HEK293 (cell line): ENCODE measurements around the gene INPP5F.

ENCODE experiments used
- BCL11A ChIP-seq: fragments of 450-650 bp; formaldehyde crosslinking; IDR thresholded peaks from 2 replicates; pipeline ENCODE4 v1.5.1; 2016; ENCODE audit warnings: low read depth, missing biosample characterization, missing genetic modification characterization
- BCL11B ChIP-seq: fragments of 450-650 bp; formaldehyde crosslinking; IDR thresholded peaks from 2 replicates; pipeline ENCODE4 v1.5.1; 2016; ENCODE audit warnings: low read depth, missing biosample characterization, missing genetic modification characterization
- EGR2 ChIP-seq: fragments of 450-650 bp; formaldehyde crosslinking; IDR thresholded peaks from 2 replicates; pipeline ENCODE4 v1.5.1; 2016; ENCODE audit warnings: low read depth, missing biosample characterization, missing genetic modification characterization
- GLI4 ChIP-seq: fragments of 450-650 bp; formaldehyde crosslinking; IDR thresholded peaks from 2 replicates; pipeline ENCODE4 v1.5.1; 2016; ENCODE audit warnings: missing biosample characterization, missing genetic modification characterization
- GLIS2 ChIP-seq: fragments of 450-650 bp; formaldehyde crosslinking; IDR thresholded peaks from 2 replicates; pipeline ENCODE4 v1.5.1; 2016; ENCODE audit warnings: missing biosample characterization, missing genetic modification characterization
- KLF8 ChIP-seq: fragments of 450-650 bp; formaldehyde crosslinking; IDR thresholded peaks from 2 replicates; pipeline ENCODE4 v1.5.1; 2016; ENCODE audit warnings: missing biosample characterization, missing genetic modification characterization
- SCRT2 ChIP-seq: fragments of 450-650 bp; formaldehyde crosslinking; IDR thresholded peaks from 2 replicates; pipeline ENCODE4 v1.5.1; 2016; ENCODE audit warnings: missing biosample characterization, missing genetic modification characterization
- ZBTB8A ChIP-seq: fragments of 450-650 bp; formaldehyde crosslinking; IDR thresholded peaks from 2 replicates; pipeline ENCODE4 v1.5.1; 2016; ENCODE audit warnings: missing biosample characterization, missing genetic modification characterization
- ZFP3 ChIP-seq: fragments of 450-650 bp; formaldehyde crosslinking; IDR thresholded peaks from 2 replicates; pipeline ENCODE4 v1.5.1; 2016; ENCODE audit warnings: low read depth, missing biosample characterization, missing genetic modification characterization
- ZFP41 ChIP-seq: fragments of 450-650 bp; formaldehyde crosslinking; IDR thresholded peaks from 2 replicates; pipeline ENCODE4 v1.5.1; 2016; ENCODE audit warnings: missing biosample characterization, missing genetic modification characterization, borderline replicate concordance
- ZFP69B ChIP-seq: fragments of 450-650 bp; formaldehyde crosslinking; IDR thresholded peaks from 2 replicates; pipeline ENCODE4 v1.5.1; 2016; ENCODE audit warnings: missing biosample characterization, missing genetic modification characterization
- ZNF132 ChIP-seq: fragments of 450-650 bp; formaldehyde crosslinking; IDR thresholded peaks from 2 replicates; pipeline ENCODE4 v1.5.1; 2017; ENCODE audit warnings: missing biosample characterization, missing genetic modification characterization, borderline replicate concordance
- ZNF19 ChIP-seq: fragments of 450-650 bp; formaldehyde crosslinking; IDR thresholded peaks from 2 replicates; pipeline ENCODE4; 2016; ENCODE audit warnings: missing biosample characterization, missing genetic modification characterization, low read depth
- ZNF2 ChIP-seq: fragments of 450-650 bp; formaldehyde crosslinking; IDR thresholded peaks from 2 replicates; pipeline ENCODE4 v1.5.1; 2016; ENCODE audit warnings: missing biosample characterization, missing genetic modification characterization
- ZNF202 ChIP-seq: fragments of 450-650 bp; formaldehyde crosslinking; IDR thresholded peaks from 2 replicates; pipeline ENCODE4 v1.5.1; 2016; ENCODE audit warnings: missing biosample characterization, missing genetic modification characterization, borderline replicate concordance
- ZNF266 ChIP-seq: fragments of 450-650 bp; formaldehyde crosslinking; IDR thresholded peaks from 2 replicates; pipeline ENCODE4 v1.5.1; 2016; ENCODE audit warnings: missing biosample characterization, missing genetic modification characterization, low read depth
- ZNF302 ChIP-seq: fragments of 450-650 bp; formaldehyde crosslinking; IDR thresholded peaks from 2 replicates; pipeline ENCODE4 v1.5.1; 2016; ENCODE audit warnings: missing biosample characterization, missing genetic modification characterization, low read depth
- ZNF335 ChIP-seq: fragments of 450-650 bp; formaldehyde crosslinking; conservative IDR thresholded peaks from 2 replicates; pipeline ENCODE4 v1.5.1; 2016; ENCODE audit warnings: missing biosample characterization, missing genetic modification characterization
- ZNF473 ChIP-seq: fragments of 450-650 bp; formaldehyde crosslinking; IDR thresholded peaks from 2 replicates; pipeline ENCODE4 v1.5.1; 2017; ENCODE audit warnings: missing biosample characterization, missing genetic modification characterization
- ZNF521 ChIP-seq: fragments of 450-650 bp; formaldehyde crosslinking; IDR thresholded peaks from 2 replicates; pipeline ENCODE4 v1.5.1; 2017; ENCODE audit warnings: missing biosample characterization, mild to moderate bottlenecking, missing genetic modification characterization
- ZNF560 ChIP-seq: fragments of 450-650 bp; formaldehyde crosslinking; IDR thresholded peaks from 2 replicates; pipeline ENCODE4 v1.5.1; 2017; ENCODE audit warnings: missing biosample characterization, missing genetic modification characterization, borderline replicate concordance
- ZNF561 ChIP-seq: fragments of 450-650 bp; IDR thresholded peaks from 2 replicates; pipeline ENCODE4 v1.5.1; 2018; ENCODE audit warnings: missing biosample characterization, missing genetic modification characterization, borderline replicate concordance
- ZNF571 ChIP-seq: fragments of 450-650 bp; formaldehyde crosslinking; IDR thresholded peaks from 2 replicates; pipeline ENCODE4 v1.5.0; 2017; ENCODE audit warnings: missing biosample characterization, missing genetic modification characterization
- ZNF670 ChIP-seq: fragments of 450-650 bp; formaldehyde crosslinking; IDR thresholded peaks from 2 replicates; pipeline ENCODE4 v1.5.1; 2016; ENCODE audit warnings: missing biosample characterization, missing genetic modification characterization, low read depth
- ZNF747 ChIP-seq: fragments of 450-650 bp; formaldehyde crosslinking; IDR thresholded peaks from 2 replicates; pipeline ENCODE4 v1.5.1; 2016; ENCODE audit warnings: missing biosample characterization, missing genetic modification characterization
- ZNF76 ChIP-seq: fragments of 450-650 bp; formaldehyde crosslinking; IDR thresholded peaks from 2 replicates; pipeline ENCODE4; 2016; ENCODE audit warnings: low read depth, missing biosample characterization, missing genetic modification characterization, borderline replicate concordance
- ZNF768 ChIP-seq: fragments of 450-650 bp; formaldehyde crosslinking; IDR thresholded peaks from 2 replicates; pipeline ENCODE4 v1.5.1; 2018; ENCODE audit warnings: missing biosample characterization, mild to moderate bottlenecking, missing genetic modification characterization
- ZNF792 ChIP-seq: fragments of 450-650 bp; formaldehyde crosslinking; IDR thresholded peaks from 2 replicates; pipeline ENCODE4 v1.5.1; 2016; ENCODE audit warnings: missing biosample characterization, missing genetic modification characterization
- TF ChIP-seq, protein P1 (sequence below): fragments of 450-650 bp; formaldehyde crosslinking; IDR thresholded peaks from 2 replicates; pipeline ENCODE4 v1.5.1; 2016; ENCODE audit warnings: missing biosample characterization, missing genetic modification characterization
- TF ChIP-seq, protein P2 (sequence below): fragments of 450-650 bp; formaldehyde crosslinking; IDR thresholded peaks from 2 replicates; pipeline ENCODE4 v1.5.1; 2016; ENCODE audit warnings: missing biosample characterization, missing genetic modification characterization
- TF ChIP-seq, protein P3 (sequence below): fragments of 450-650 bp; formaldehyde crosslinking; IDR thresholded peaks from 2 replicates; pipeline ENCODE4 v1.5.1; 2016; ENCODE audit warnings: missing biosample characterization, missing genetic modification characterization
- TF ChIP-seq, protein P4 (sequence below): fragments of 450-650 bp; formaldehyde crosslinking; IDR thresholded peaks from 2 replicates; pipeline ENCODE4 v1.5.1; 2017; ENCODE audit warnings: missing biosample characterization, missing genetic modification characterization
- TF ChIP-seq, protein P5 (sequence below): fragments of 450-650 bp; IDR thresholded peaks from 2 replicates; pipeline ENCODE4 v1.5.1; 2018; ENCODE audit warnings: missing biosample characterization, mild to moderate bottlenecking, missing genetic modification characterization

INPP5F gene

DNA sequence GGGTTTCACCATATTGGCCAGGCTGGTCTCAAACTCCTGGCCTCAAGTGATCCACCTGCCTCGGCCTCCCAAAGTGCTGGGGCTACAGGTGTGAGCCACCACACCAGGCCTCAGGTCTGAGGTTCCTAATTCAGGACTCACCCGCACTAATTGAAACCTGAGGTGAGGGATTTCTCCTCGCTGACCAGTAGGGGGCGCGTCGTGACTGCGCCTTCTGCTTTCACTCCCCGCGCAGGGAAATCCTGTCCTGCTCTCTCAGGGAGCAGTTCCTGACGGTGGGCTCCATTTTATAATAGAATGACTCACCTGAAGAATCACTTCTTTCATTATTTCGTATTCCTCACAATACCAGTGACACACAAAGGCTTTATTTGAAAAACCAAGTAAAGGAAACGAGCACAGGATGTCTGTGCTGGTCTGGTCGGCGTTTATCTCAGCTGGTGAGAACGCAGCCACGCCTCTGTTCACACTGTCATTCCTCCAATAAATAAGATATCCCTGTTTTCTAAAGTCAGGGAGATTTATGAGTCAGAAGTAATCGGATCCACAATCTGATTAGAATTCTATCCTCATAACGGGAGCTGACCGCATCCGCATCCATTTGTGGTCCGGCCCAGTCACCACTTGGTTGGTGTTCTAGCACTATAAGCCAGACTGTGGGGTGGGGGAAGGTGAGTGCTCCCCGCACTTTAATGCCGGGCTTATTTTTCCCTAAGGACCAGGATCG lies 39.2 kb upstream of the INPP5F start (continued):
- TF ChIP-seq KLF8 (0 out of 2 replicates have a peak, but pooled peaks have one; percentile 42), ZNF561 (peak; percentile 72; the same call in 1 of the 2 replicates), BCL11B (tag by site-specific recombination) (no peak), ZNF521 (tag by site-specific recombination) (no peak), ZNF19 (tag by site-specific recombination) (no peak), ZBTB8A (tag by site-specific recombination) (no peak), ZNF747 (tag by site-specific recombination) (no peak), ZNF335 (tag by site-specific recombination) (no peak), ZNF132 (tag by site-specific recombination) (no peak), ZNF76 (no peak), BCL11A (tag by site-specific recombination) (no peak), ZNF768 (tag by site-specific recombination) (0 out of 2 replicates have a peak, but pooled peaks have one; percentile 10), GLI4 (tag by site-specific recombination) (no peak), ZFP41 (tag by site-specific recombination) (no peak), GLIS2 (tag by site-specific recombination) (peak; percentile 34; the same call in 1 of the 2 replicates), ZNF670 (tag by site-specific recombination) (no peak), ZNF792 (tag by site-specific recombination) (no peak), ZNF266 (tag by site-specific recombination) (no peak), SCRT2 (tag by site-specific recombination) (peak; percentile 91), ZFP3 (no peak), ZNF473 (tag by site-specific recombination) (no peak), ZNF571 (tag by site-specific recombination) (no peak), EGR2 (tag by site-specific recombination) (no peak), ZNF302 (tag by site-specific recombination) (no peak), ZNF560 (tag by site-specific recombination) (no peak), ZFP69B (tag by site-specific recombination) (peak; percentile 44; the same call in 1 of the 2 replicates), ZNF2 (tag by site-specific recombination) (peak; percentile 77), ZNF202 (tag by site-specific recombination) (no peak)
- TF ChIP-seq, protein P1, sequence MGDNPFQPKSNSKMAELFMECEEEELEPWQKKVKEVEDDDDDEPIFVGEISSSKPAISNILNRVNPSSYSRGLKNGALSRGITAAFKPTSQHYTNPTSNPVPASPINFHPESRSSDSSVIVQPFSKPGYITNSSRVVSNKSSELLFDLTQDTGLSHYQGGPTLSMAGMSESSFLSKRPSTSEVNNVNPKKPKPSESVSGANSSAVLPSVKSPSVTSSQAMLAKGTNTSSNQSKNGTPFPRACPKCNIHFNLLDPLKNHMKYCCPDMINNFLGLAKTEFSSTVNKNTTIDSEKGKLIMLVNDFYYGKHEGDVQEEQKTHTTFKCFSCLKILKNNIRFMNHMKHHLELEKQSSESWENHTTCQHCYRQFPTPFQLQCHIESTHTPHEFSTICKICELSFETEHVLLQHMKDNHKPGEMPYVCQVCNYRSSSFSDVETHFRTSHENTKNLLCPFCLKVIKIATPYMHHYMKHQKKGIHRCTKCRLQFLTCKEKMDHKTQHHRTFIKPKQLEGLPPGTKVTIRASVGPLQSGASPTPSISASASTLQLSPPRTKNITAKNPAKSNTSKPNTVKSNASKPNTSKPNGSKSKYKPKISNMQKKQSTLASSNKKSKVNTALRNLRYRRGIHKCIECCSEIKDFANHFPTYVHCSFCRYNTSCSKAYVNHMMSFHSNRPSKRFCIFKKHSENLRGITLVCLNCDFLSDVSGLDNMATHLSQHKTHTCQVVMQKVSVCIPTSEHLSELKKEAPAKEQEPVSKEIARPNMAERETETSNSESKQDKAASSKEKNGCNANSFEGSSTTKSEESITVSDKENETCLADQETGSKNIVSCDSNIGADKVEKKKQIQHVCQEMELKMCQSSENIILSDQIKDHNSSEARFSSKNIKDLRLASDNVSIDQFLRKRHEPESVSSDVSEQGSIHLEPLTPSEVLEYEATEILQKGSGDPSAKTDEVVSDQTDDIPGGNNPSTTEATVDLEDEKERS (tag by site-specific recombination) = peak; percentile 8; the same call in 1 of the 2 replicates
- TF ChIP-seq, protein P2, sequence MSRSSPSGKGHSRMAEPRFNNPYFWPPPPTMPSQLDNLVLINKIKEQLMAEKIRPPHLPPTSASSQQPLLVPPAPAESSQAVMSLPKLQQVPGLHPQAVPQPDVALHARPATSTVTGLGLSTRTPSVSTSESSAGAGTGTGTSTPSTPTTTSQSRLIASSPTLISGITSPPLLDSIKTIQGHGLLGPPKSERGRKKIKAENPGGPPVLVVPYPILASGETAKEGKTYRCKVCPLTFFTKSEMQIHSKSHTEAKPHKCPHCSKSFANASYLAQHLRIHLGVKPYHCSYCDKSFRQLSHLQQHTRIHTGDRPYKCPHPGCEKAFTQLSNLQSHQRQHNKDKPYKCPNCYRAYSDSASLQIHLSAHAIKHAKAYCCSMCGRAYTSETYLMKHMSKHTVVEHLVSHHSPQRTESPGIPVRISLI (tag by site-specific recombination) = no peak
- TF ChIP-seq, protein P3, sequence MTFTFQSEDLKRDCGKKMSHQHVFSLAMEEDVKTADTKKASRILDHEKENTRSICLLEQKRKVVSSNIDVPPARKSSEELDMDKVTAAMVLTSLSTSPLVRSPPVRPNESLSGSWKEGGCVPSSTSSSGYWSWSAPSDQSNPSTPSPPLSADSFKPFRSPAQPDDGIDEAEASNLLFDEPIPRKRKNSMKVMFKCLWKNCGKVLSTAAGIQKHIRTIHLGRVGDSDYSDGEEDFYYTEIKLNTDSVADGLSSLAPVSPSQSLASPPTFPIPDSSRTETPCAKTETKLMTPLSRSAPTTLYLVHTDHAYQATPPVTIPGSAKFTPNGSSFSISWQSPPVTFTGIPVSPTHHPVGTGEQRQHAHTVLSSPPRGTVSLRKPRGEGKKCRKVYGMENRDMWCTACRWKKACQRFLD (tag by site-specific recombination) = no peak
- TF ChIP-seq, protein P4, sequence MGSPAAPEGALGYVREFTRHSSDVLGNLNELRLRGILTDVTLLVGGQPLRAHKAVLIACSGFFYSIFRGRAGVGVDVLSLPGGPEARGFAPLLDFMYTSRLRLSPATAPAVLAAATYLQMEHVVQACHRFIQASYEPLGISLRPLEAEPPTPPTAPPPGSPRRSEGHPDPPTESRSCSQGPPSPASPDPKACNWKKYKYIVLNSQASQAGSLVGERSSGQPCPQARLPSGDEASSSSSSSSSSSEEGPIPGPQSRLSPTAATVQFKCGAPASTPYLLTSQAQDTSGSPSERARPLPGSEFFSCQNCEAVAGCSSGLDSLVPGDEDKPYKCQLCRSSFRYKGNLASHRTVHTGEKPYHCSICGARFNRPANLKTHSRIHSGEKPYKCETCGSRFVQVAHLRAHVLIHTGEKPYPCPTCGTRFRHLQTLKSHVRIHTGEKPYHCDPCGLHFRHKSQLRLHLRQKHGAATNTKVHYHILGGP (tag by site-specific recombination) = no peak
- TF ChIP-seq, protein P5, sequence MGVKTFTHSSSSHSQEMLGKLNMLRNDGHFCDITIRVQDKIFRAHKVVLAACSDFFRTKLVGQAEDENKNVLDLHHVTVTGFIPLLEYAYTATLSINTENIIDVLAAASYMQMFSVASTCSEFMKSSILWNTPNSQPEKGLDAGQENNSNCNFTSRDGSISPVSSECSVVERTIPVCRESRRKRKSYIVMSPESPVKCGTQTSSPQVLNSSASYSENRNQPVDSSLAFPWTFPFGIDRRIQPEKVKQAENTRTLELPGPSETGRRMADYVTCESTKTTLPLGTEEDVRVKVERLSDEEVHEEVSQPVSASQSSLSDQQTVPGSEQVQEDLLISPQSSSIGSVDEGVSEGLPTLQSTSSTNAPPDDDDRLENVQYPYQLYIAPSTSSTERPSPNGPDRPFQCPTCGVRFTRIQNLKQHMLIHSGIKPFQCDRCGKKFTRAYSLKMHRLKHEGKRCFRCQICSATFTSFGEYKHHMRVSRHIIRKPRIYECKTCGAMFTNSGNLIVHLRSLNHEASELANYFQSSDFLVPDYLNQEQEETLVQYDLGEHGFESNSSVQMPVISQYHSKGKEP (tag by site-specific recombination) = no peak
